GM18508 (cell line): ENCODE measurements around the gene EMC9.

ENCODE experiments used
- ATAC-seq: cut with Tn5 transposase; IDR thresholded peaks from one replicate; pipeline ENCODE4 v1.9.1; 2021; ENCODE audit warnings: moderate number of reproducible peaks; ENCODE audit not compliant: insufficient read depth, unreplicated experiment

Gene EMC9

DNA sequence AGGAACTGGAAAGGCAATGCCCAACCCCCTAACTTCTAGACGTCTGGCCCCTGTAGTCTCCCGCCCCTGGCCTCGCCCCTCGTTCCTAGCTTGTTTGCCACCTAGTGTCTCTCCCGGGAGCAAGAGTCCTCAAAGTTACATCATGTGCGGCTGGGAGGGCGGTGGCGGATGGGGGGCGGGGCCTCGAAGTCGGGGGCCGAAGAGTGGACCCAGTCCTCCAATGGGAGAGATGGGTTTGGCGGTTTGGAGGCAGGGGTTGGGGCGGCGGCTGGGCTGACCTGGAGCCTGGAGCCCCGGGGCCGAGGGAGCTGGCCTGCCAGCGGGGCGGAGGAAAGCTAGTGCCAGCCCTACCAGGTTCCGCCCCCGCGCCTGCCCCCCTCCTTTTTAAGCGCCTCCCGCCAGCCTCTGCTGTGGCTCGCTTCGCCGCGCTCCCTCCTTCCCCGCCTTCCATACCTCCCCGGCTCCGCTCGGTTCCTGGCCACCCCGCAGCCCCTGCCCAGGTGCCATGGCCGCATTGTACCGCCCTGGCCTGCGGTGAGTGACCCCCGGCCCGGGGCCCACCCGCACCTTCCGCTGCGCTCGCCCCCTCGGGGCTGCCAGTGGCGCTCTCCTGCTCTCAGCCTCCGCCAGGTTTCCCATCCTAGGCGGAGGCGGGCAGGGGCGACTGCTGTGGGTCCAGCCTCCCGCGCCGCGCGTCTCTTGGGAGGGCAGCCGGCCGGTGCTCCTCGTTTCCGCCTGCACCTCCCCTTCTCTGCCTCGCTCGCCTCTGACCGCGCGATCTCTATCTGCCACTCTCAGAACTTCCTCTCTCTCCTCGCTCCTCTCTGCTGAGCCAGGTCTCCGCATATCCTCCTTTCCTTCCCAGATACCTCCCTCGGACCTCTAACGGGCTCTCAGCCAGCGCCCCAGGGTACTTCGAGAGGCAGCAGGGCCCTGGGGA, 47.2 kb downstream of the EMC9 start, which contains the start of gene PCK2:
Gene PCK2 (plus strand): TSS at position 411 of the 940 bp plus-strand sequence. CDS start 95 bp downstream, at position 506.
- no peak for ATAC-seq

DNA sequence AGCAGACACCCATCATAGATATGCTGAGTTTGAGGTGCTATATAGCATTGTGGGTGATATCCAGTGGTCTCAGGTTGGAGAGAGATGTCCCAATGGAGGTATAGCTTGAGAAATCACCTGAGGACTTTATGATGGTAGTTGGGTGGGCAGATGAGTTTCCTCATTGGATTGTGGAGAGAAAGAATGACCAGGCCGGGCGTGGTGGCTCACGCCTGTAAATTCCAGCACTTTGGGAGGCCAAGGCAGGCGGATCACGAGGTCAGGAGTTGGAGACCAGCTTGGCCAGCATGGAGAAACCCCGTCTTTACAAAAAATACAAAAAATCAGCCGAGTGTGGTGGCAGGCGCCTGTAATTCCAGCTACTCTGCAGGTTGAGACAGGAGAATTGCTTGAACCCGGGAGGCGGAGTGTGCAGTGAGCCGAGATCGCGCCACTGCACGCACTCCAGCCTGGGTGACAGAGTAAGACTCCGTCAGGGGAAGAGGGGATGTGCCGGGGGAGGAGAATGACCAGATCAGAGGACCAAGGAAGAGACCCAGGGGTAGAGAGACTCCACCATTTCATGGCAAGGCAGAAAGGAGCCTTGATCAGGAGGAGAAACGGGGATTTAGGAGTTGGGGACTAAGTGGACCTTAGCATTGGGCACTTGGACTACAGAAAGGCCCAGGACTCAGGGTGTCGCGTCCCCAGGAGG, 48.0 kb downstream of the EMC9 start:
- no peak for ATAC-seq

DNA sequence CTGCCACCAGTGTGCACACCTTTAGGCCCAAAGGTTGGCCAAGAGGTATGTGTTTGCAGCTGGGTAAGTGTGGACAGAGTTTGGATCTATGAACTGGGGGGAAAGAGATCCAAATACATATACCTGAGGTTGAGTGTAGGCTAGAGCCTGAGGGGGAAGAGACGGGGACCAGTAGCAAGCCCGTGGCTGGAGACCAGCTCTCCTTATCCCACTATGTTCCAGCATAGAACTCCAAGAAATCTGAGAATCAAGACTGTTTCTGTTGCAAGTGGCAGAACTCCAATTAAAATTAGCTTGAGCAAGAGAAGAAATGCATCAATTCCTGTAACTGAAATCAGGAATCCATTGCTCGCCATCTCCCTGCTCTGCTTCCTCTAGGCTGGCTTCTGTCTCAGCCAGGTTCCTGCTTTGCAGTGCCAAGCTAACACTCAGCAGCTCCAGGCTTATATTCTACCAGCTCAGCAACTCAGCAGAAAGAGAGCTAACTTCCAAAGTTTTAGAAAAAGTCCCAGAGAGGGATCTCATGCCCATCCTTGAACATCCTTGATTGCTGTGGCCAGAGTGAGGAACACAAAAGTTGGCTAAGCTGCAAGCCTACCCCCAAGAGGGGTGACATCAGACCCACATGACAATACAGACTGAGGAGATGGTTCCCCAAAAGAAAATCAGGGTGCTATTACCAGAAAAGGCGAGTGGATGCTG, 48.7 kb downstream of the EMC9 start:
- ATAC-seq, result no peak

DNA sequence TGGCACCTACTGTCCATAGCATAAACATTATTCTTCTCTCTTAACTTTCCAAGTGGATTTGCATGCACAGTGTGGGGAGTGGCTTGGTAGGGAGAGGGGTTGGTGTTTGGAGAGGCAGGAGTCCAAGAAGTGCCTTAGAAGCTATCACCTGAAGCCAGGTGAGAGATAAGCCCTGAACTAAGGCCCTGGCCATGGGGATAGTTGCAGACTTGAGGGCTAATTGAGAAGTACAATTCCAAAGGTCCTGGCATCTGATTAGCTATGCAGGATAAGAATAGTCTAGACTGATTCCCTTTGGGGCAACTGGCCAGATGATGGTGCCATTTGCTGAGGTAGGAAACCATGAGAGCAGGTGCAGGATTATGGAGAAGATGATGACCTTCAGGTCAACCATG, 49.3 kb downstream of the EMC9 start:
- ATAC-seq, result no peak

DNA sequence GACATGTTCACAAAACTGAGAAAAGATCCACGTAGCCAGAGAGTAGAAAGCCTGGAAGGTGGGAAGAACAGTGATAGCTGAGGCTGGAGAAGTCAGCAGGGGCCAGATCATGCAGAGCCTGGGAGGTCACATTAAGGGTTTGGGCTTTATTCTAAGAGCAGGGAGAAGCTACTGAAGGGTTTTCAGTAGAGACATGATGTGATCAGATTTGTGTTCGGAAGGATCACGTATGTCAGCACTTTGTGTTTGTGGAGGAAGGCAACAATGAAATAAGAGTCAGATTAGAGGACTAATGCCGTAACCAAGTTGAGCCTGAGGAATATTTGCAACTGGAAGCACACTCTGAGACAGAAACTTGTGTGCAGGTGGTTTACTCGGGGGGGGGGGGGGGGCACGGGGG, 51.5 kb downstream of the EMC9 start:
- no peak for ATAC-seq
